Uterus (tissue), 2 donors: Measurements from ENCODE around the gene GOLGA8H.
"Not testable (repeated sequence)": the region's sequence is repeated elsewhere in the genome, so short reads cannot be mapped to it uniquely, and the experiment has no call there.

Experiments used
- CTCF ChIP-seq, 4 experiments: fragments of 200-600 bp in 2 of 4; fragments of 450-650 bp in 2 of 4; sonication (generic) in 2 of 4; IDR thresholded peaks; one replicate each; pipeline ENCODE4 v1.5.1; 2016 to 2019; ENCODE audit warnings: antibody characterized with exemption in 4 of 4, mild to moderate bottlenecking in 2 of 4, moderate library complexity in 1 of 4
- POLR2A ChIP-seq, 2 donors: fragments of 450-650 bp; IDR thresholded peaks; one replicate each; pipeline ENCODE4 v1.6.1; 2016; ENCODE audit warnings: antibody characterized with exemption in 2 of 2, mild to moderate bottlenecking in 1 of 2, moderate library complexity in 1 of 2

GRCh38 chr15:30625436-30626193 lies 21.8 kb downstream of the GOLGA8H start, which contains the start of gene ARHGAP11B:
- peak in 1 of 2 donors; percentile 15 for TF ChIP-seq POLR2A (IDR thresholded peaks at IDR 0.05)
- not testable (repeated sequence) for TF ChIP-seq CTCF (IDR thresholded peaks at IDR 0.05)
